AG08396 (cell line): Measurements from ENCODE around the gene TMPRSS6.

Experiments
- DNase-seq: peaks from one replicate; pipeline ENCODE4 v3.0.0; 2012; ENCODE audit warnings: low spot score, mixed read lengths

Gene TMPRSS6

GRCh38 chr22:37065961-37066360 is 43.6 kb downstream of the TMPRSS6 start:
- no peak for DNase-seq

GRCh38 chr22:37065180-37065579 is 44.3 kb downstream of the TMPRSS6 start:
- DNase-seq = no peak

- DNase-seq = no peak
These were observed 45.0 kb downstream of the TMPRSS6 start for GRCh38 chr22:37064553-37064952.

GRCh38 chr22:37063431-37064420 is 45.8 kb downstream of the TMPRSS6 start:
- DNase-seq = no peak

GRCh38 chr22:37062702-37063381 is 46.7 kb downstream of the TMPRSS6 start:
- DNase-seq = no peak

GRCh38 chr22:37062376-37062675 is 47.2 kb downstream of the TMPRSS6 start:
- DNase-seq = no peak

- no peak for DNase-seq
These were observed 47.7 kb downstream of the TMPRSS6 start for GRCh38 chr22:37061611-37062375.

- DNase-seq = no peak
These were observed 48.5 kb downstream of the TMPRSS6 start for GRCh38 chr22:37060801-37061610.

- no peak for DNase-seq
These were observed 49.5 kb downstream of the TMPRSS6 start for GRCh38 chr22:37059876-37060449.

GRCh38 chr22:37058917-37059701 is 50.4 kb downstream of the TMPRSS6 start:
- DNase-seq = no peak

GRCh38 chr22:37057796-37058510 is 51.6 kb downstream of the TMPRSS6 start:
- DNase-seq = no peak

- DNase-seq = no peak
These were observed 52.3 kb downstream of the TMPRSS6 start for GRCh38 chr22:37057226-37057625.

- DNase-seq = no peak
These were observed 53.3 kb downstream of the TMPRSS6 start for GRCh38 chr22:37056246-37056645.

GRCh38 chr22:37054600-37055365 is 54.7 kb downstream of the TMPRSS6 start:
- no peak for DNase-seq

- no peak for DNase-seq
These were observed 55.5 kb downstream of the TMPRSS6 start for GRCh38 chr22:37054056-37054395.

- DNase-seq = no peak
These were observed 56.0 kb downstream of the TMPRSS6 start for GRCh38 chr22:37053310-37054055.

GRCh38 chr22:37052386-37053309 is 56.9 kb downstream of the TMPRSS6 start:
- DNase-seq = no peak
